Measurements from ENCODE around the gene RBBP6. TPM values are rescaled to one million over a fixed set of nuclear protein-coding genes. Genes with fewer than 3 reads are reported as not detected.
A peak's percentile ranks its signal among the peaks of the same experiment; 100 is the strongest.

Gene RBBP6
- total and polyA plus RNA-seq, 9 of the 15 experiments (the other 6 are each of a cell fraction or from before 2014, with no cell fraction given) = 19.2 to 76.6 (median 42.7) TPM

GRCh38 chr16:24539295-24539849, at the start of gene RBBP6 (continued):
- TF ChIP-seq ZNF324 (CRISPR knock-in tag; IDR thresholded peaks at IDR 0.05) (no peak), CXXC5 (CRISPR knock-in tag; IDR thresholded peaks at IDR 0.05) (peak; percentile 97), TAL1 (IDR thresholded peaks at IDR 0.05) (no peak), SNIP1 (IDR thresholded peaks at IDR 0.05; ENCODE audit: low read depth) (no peak), ZNF253 (CRISPR knock-in tag; conservative IDR thresholded peaks at IDR 0.05) (no peak), ZNF586 (CRISPR knock-in tag; conservative IDR thresholded peaks at IDR 0.05) (no peak), CAMTA2 (CRISPR knock-in tag; conservative IDR thresholded peaks at IDR 0.05) (no peak), ELF2 (CRISPR knock-in tag; IDR thresholded peaks at IDR 0.05) (no peak), NFATC3 (IDR thresholded peaks at IDR 0.05) (no peak), TBP (optimal IDR thresholded peaks at IDR 0.05; ENCODE audit: low read depth, low read length) (peak; percentile 94), NR2F6 (CRISPR knock-in tag; IDR thresholded peaks at IDR 0.05) (0 out of 2 replicates have a peak, but pooled peaks have one; percentile 49), CLOCK (CRISPR knock-in tag; IDR thresholded peaks at IDR 0.05; ENCODE audit: borderline replicate concordance) (no peak), HNRNPLL (IDR thresholded peaks at IDR 0.05; ENCODE audit: low read depth, low read length, poor library complexity, severe bottlenecking) (peak; percentile 44), EGR1 (conservative IDR thresholded peaks at IDR 0.05) (peak; percentile 56), HOXB6 (CRISPR knock-in tag; IDR thresholded peaks at IDR 0.05; ENCODE audit: borderline replicate concordance) (no peak), CBX2 (IDR thresholded peaks at IDR 0.05; ENCODE audit: insufficient read depth, low read length, poor library complexity, severe bottlenecking) (no peak)
